ENCODE data around the gene SH2D5. TPM values are rescaled to one million over a fixed set of nuclear protein-coding genes. Genes with fewer than 3 reads are reported as not detected.

SH2D5 gene
- total RNA-seq, 1 experiment from 2014 or later: 10.4 TPM

- H3K4me1 ChIP-seq (ENCODE audit: control insufficient read depth in 1 of 2, insufficient read depth in 2 of 2, low read length in 2 of 2): peaks cover 25 to 39% of the 10 kb centered on the region in 2 experiments
- peak; percentile 90 for ATAC-seq
- no peaks in the 10 kb centered on the region for H3K27me3 ChIP-seq (ENCODE audit: insufficient read depth, low read length)
- H3K4me2 ChIP-seq (ENCODE audit: low read length): peak overlapping the region; percentile 96
- H4K20me1 ChIP-seq (ENCODE audit: insufficient read depth): no peaks in the 10 kb centered on the region
- no peaks in the 10 kb centered on the region for H3K9me3 ChIP-seq (ENCODE audit: control insufficient read depth in 1 of 2, insufficient read depth in 1 of 2, low read depth in 1 of 2, low read length in 2 of 2)
- H2AFZ ChIP-seq (ENCODE audit: low read depth, low read length, poor library complexity, severe bottlenecking): peak overlapping the region; percentile 89
- H3K27ac ChIP-seq (ENCODE audit: low read depth, low read length): peak overlapping the region; percentile 88
- peak; percentile 69 for DNase-seq (ENCODE audit: low read depth, low spot score)
- ChIA-PET CTCF (interaction anchor here (0.6 to 2.8 kb wide), 27 partner anchors 10 to 793 kb away, joined by 3 to 104 read pairs (median 4); partner anchors contain the start of genes HP1BP3 and SH2D5), POLR2A (interaction anchor here (0.9 to 1.4 kb wide), 3 partner anchors 16 to 499 kb away, joined by 3 to 16 read pairs (median 3); no protein-coding TSS in a partner anchor), RAD21 (ENCODE audit: low non-redundant PET in 1 of 2, low total read pairs in 2 of 2, uncharacterized antibody in 2 of 2, unreplicated experiment in 2 of 2) (interaction anchor here (0.5 to 2.1 kb wide), 12 partner anchors 32 to 672 kb away, joined by 3 to 25 read pairs (median 4); partner anchors contain the start of genes HP1BP3 (in 1 of the 2) and SH2D5 (in 1 of the 2))
- intact Hi-C loops (cut with micrococcal nuclease): loop anchor here (1.0 to 2.0 kb wide), 3 partner anchors 90 to 672 kb away; partner anchors contain the start of gene HP1BP3
- no peak for TF ChIP-seq SIN3A (IDR thresholded peaks at IDR 0.05; ENCODE audit: low read depth)
- TF ChIP-seq, protein P1, sequence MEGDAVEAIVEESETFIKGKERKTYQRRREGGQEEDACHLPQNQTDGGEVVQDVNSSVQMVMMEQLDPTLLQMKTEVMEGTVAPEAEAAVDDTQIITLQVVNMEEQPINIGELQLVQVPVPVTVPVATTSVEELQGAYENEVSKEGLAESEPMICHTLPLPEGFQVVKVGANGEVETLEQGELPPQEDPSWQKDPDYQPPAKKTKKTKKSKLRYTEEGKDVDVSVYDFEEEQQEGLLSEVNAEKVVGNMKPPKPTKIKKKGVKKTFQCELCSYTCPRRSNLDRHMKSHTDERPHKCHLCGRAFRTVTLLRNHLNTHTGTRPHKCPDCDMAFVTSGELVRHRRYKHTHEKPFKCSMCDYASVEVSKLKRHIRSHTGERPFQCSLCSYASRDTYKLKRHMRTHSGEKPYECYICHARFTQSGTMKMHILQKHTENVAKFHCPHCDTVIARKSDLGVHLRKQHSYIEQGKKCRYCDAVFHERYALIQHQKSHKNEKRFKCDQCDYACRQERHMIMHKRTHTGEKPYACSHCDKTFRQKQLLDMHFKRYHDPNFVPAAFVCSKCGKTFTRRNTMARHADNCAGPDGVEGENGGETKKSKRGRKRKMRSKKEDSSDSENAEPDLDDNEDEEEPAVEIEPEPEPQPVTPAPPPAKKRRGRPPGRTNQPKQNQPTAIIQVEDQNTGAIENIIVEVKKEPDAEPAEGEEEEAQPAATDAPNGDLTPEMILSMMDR (IDR thresholded peaks at IDR 0.05 in 2 of 3, conservative IDR thresholded peaks at IDR 0.05 in 1 of 3; ENCODE audit: borderline replicate concordance in 1 of 3, insufficient read depth in 1 of 3, low read depth in 2 of 3, low read length in 2 of 3): peak; percentile 77 to 86 (median 78)
- no peak for TF ChIP-seq EZH2phosphoT487 (IDR thresholded peaks at IDR 0.05; ENCODE audit: borderline replicate concordance)
- TF ChIP-seq POLR2AphosphoS5 (IDR thresholded peaks at IDR 0.05; ENCODE audit: low read depth, low read length): peak; percentile 55
- TF ChIP-seq EZH2 (IDR thresholded peaks at IDR 0.05): no peak
- TF ChIP-seq JUND (IDR thresholded peaks at IDR 0.05): no peak
- TF ChIP-seq, protein P2, sequence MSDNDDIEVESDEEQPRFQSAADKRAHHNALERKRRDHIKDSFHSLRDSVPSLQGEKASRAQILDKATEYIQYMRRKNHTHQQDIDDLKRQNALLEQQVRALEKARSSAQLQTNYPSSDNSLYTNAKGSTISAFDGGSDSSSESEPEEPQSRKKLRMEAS (IDR thresholded peaks at IDR 0.05): peak; percentile 94
- TF ChIP-seq, protein P3, sequence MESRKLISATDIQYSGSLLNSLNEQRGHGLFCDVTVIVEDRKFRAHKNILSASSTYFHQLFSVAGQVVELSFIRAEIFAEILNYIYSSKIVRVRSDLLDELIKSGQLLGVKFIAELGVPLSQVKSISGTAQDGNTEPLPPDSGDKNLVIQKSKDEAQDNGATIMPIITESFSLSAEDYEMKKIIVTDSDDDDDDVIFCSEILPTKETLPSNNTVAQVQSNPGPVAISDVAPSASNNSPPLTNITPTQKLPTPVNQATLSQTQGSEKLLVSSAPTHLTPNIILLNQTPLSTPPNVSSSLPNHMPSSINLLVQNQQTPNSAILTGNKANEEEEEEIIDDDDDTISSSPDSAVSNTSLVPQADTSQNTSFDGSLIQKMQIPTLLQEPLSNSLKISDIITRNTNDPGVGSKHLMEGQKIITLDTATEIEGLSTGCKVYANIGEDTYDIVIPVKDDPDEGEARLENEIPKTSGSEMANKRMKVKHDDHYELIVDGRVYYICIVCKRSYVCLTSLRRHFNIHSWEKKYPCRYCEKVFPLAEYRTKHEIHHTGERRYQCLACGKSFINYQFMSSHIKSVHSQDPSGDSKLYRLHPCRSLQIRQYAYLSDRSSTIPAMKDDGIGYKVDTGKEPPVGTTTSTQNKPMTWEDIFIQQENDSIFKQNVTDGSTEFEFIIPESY (IDR thresholded peaks at IDR 0.05; ENCODE audit: extremely low read depth, insufficient replicate concordance, low read length): peak; percentile 19
- TF ChIP-seq TCF7L2 (IDR thresholded peaks at IDR 0.05; ENCODE audit: borderline replicate concordance, extremely low read depth, insufficient read depth, insufficient read length): no peak
- peak; percentile 12 for TF ChIP-seq YY1 (IDR thresholded peaks at IDR 0.05; ENCODE audit: extremely low read depth, insufficient replicate concordance, low read depth, low read length)
- no peak for TF ChIP-seq CEBPB (IDR thresholded peaks at IDR 0.05; ENCODE audit: low read depth)
- peak; percentile 69; the same call in 1 of the 2 replicates for TF ChIP-seq CBX3 (IDR thresholded peaks at IDR 0.05; ENCODE audit: low read depth)
- TF ChIP-seq EGR1 (IDR thresholded peaks at IDR 0.05; ENCODE audit: low read depth): peak; percentile 53; the same call in 1 of the 2 replicates
- TF ChIP-seq RAD21 (IDR thresholded peaks at IDR 0.05; ENCODE audit: low read depth): peak; percentile 91
- TF ChIP-seq FOSL1 (IDR thresholded peaks at IDR 0.05; ENCODE audit: low read depth): no peak
- peak; percentile 53; the same call in 1 of the 2 replicates for TF ChIP-seq ZFX (IDR thresholded peaks at IDR 0.05)
- TF ChIP-seq SP1 (IDR thresholded peaks at IDR 0.05; ENCODE audit: low read depth): no peak
- TF ChIP-seq, protein P4, sequence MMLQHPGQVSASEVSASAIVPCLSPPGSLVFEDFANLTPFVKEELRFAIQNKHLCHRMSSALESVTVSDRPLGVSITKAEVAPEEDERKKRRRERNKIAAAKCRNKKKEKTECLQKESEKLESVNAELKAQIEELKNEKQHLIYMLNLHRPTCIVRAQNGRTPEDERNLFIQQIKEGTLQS (IDR thresholded peaks at IDR 0.05): no peak
- H3K4me3 ChIP-seq (replicated peaks in 1 of 2; ENCODE audit: low read depth in 1 of 2, low read length in 2 of 2): peak overlapping the region; percentile 44 to 62
- no peaks in the 10 kb centered on the region for H3K79me2 ChIP-seq (ENCODE audit: insufficient read depth, low read length)
- H3K9me2 ChIP-seq (ENCODE audit: insufficient read depth): no peaks in the 10 kb centered on the region
- BruUV-seq (replicated peaks): no TSS peak
- H3K9ac ChIP-seq (ENCODE audit: low read length): peak overlapping the region; percentile 67
- H3K36me3 ChIP-seq (ENCODE audit: control insufficient read depth in 1 of 2, insufficient read depth in 2 of 2, low read length in 2 of 2): no peaks in the 10 kb centered on the region
Measured at GRCh38 chr1:20696397-20697333, 35.8 kb downstream of the SH2D5 start.
